HG03175 (cell line): ENCODE data around the gene ACTN1.

Experiments
- ATAC-seq: cut with Tn5 transposase; IDR thresholded peaks from one replicate; pipeline ENCODE4 v1.9.1; 2021; ENCODE audit warnings: mild to moderate bottlenecking, moderate library complexity; ENCODE audit not compliant: unreplicated experiment

Gene ACTN1

DNA sequence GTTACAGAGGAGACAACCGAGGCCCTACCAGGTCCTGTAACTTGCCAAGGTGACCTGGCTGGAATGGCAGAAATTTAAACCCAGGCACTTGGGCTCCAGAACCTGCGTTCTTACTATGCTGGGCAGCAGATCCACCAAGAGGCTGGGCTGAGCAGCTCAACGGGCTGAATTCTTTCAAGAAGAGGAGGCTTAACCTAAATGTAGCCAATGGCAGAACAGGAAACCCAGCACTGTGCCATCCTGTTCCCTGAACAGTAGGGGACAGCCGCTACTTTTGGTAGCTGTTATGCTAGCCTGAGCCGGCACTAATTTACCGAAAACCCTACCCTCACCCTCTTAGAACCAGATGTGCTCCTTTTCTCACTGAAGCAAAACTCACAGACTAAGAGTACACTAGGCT lies 86.1 kb downstream of the ACTN1 start:
- ATAC-seq: no peak

DNA sequence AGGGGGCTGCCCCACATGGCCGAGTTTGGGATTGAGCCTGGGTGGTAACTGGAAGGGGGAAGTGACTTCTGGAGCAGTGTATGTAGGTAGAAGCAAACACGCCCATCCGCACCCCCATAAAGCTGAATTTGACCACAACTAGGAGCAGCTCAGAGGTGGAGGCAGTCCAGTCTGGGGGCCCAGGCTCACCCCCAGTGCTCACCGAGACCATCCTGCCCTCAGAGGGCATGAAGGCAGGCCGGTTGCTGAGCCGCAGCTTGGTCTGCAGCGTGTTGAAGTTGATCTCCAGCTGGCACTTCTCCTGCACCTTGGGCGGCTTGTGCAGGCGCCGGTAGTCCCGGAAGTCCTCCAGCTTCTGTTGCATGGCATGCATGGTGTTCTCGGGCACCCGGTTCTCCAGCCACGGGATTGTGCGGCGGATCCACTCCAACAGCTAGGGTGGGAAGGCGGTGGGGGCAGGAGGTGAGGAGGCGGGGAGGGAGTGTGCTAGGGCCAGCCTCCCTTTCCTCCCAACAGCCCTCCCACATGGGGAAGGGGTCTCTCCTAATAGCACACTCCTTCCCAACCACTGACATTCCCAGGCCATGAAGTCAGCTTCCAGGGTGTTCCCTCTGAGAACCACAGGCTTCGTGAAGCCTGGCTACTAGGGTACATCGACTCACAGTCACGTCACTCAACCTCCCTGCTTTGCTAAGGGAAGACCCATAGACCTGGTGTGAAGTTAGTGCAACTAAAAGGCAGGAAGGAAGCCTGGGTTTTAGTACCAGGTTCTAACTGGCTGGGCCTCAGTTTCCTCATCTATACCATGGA lies 87.0 kb downstream of the ACTN1 start:
- ATAC-seq: no peak

DNA sequence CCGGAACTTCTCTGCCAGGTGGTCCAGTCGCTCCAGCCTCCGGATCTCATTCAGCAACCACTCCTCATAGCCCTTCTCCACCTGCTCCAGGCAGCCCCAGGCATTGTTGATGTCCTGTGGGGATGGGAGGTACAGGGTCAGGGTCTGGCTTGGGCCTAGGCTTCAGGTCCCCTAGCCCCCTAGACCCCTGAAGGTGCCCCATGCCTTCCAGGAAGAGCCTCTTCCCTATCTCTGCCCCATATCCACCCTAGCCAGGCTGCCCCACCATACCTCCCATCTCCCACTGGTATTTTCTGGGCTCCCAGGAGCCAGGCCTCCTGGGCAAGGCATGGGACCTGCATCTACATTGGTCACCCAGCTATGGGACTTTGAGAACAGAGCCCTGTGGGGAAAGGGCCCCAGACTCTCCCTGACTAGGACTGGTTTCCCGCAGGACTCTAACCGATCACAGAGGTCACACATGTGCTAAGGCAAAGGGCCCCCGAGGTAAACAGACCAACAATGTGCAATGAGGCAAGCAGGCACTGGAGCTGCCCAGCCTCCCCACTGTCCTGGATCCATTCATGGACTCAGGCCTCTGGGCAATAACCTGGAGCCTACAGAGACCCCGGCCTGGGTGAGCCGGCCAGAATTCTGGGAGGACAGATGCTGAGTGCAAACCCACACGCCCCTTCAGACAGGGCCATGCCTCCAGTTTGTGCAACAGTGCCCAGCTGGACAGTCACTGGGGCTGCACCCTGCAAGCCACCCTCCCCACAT lies 88.8 kb downstream of the ACTN1 start:
- no peak for ATAC-seq

DNA sequence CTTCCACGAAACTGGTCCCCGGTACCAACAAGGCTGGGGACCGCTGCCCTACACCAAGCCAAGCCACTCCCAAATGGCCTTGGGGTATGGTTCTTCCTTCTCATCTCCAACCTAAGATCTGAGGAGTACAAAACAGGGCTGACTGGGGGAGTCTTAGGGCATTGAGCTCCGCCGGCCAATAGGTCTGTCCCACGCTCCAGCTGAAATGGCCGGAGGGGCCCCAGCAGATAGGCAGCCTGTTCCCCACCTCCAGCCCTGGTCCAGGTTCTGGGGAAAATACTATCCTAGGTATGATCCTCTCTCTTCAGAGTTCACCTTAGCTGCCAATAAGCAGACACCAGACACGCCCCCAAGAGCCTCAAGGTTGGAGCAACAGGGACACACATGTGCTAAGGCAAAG lies 90.2 kb downstream of the ACTN1 start:
- ATAC-seq: no peak

DNA sequence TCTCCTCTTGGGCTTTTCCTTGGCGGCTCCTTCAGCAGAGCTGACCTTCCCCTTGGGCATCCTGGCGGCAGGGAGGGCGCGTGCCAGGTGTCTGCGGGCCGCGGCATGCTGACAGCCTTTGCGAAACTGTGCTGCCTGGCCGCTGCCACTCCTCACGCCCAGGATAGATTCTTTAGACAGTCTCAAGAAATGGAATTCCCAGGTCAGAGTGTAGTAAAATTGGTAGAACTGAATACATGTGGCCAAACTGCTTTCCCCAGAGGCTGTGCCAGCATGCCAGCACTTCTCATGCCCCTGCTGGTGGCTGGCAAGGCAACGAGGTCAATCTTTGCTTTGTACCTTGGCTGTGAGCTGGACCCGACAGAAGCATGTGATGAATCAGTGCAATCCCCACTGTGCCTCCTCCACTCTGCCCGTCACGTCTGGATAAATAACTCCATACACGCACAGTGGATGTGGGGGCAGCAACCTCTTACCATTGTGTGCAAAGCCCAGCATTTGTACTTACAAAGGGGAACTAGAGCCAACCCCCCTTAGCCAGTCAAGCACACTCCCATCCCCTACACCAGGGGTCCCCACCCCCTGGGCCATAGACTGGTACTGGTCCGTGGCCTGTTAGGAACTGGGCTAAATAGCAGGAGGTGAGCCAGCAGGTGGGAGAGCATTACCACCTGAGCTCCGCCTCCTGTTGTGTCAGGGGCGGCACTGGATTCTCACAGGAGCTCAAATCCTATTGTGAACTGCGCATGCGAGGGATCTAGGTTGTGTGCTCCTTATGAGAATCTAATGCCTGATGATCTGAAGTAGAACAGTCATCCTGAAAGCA lies 90.9 kb downstream of the ACTN1 start:
- no peak for ATAC-seq

DNA sequence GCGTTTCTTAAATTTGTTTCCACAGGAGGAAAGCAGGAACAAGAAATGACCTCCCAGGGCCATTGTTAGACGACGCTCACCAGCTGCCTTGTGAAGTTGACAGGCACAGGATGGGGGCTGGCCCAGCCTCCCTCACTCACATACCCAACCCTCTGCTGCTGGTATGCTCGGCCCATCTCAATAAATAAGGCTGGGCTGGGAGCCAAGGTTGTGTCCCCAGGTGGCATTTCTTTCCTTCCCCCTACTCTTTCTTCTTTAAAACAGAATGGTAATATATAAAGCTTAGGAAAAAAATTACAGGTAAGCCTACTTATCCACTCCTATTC lies 93.0 kb downstream of the ACTN1 start:
- no peak for ATAC-seq

DNA sequence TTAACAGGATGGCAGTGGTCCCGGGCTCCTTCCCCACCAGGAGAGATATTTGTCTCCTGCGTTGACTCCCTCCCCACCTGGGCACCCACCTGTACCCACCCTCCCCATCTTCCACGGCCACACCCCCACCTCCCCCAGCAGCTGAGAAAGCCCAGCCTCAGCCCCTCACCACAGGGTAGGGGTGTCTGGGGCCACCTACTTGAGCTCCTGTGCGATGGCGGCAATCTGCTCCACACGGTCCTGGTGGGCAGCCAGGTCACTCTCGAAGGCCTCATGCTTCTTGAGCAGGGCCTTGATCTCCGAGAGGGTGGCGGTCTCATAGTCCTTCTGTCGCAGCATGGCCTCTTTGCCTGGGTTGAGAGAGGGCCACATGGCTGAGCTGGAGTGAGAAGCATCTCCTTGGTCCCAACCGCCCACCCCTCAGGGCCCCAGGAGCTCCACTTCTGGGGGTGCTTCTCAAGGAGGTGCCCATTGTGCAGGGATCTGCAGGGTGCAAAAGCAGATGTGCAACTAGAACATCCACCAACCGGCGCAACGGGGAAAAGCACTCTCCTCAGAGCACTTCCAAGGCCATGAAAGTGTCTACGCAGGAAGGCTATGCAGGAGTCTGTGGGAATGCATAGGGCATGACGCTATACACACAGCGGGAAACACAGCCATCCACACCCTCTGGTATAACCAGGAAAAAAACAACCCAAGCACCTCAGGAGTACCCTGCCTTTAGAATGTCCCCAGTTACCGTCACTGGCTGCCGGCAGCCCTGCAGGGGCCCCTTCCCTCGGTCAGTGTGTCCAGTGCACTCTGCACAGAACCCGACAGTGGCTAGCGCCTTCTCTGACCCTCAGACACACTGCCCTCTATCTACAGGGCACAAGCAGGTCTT lies 93.6 kb downstream of the ACTN1 start:
- no peak for ATAC-seq

DNA sequence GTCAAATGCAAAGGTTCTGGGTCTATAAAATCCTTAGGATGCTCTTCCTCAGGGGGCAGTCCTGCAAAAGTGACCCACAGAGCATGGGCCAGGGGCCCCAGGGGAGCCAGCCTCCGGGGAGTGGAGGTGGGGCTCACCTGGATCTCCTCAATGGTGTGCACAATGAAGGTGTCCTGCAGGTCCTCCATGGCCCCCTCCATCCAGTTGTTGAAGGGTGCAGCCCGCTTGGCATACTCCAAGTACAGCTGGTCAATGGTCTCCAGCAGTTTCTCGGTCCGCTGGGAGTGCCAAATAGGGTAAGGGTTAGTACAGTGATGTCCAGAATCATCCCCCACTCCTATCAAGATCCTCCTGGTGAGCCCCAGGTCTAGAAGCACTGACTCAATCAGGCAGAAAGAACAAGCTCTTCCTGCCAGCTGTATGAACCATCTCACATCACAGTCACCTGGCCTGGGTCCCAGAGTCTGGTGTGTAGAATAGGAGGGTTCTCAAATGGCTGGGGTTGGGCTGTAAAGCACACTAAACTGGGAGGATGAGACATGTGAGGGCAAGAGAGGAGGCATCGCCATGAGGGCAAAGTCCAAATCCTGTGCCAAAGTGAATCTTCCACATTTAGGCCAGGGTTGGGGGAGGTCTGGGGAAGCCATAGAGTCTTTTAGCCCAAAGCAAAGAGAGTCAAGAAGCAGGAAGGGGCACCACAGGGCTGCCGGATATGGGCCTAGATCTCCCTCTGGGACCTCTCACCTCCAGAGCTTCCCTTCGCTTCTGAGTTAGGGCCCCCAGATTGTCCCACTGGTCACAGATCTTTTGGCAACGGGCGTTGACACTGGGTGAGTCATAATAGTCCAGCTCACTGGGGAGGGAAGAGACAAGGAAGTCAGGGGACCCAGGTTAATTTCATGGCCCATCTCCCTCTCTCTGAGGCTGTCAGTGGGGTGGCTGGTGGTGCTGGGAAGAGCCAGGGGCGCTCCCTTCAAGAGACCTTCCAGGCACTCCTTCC lies 94.8 kb downstream of the ACTN1 start:
- ATAC-seq: no peak

DNA sequence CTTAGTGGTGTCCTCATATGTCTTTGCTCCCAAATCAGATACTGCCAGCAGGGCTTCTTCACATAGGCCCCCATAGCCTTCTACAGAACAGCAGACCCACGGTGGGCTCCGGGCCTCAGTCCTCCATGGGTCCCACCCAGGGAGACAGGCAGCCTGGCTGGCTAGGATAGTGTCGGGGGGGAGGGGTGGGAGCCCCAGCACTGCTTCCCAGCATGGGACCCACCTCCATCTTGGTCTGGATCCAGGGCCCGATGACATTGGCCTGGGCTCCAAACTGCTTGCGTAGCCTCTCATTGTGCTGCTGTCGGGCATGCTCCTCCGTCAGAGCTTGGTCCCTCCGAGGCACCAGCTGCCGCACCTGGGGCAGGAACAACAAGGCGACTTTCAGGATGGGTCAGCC lies 96.9 kb downstream of the ACTN1 start:
- no peak for ATAC-seq

DNA sequence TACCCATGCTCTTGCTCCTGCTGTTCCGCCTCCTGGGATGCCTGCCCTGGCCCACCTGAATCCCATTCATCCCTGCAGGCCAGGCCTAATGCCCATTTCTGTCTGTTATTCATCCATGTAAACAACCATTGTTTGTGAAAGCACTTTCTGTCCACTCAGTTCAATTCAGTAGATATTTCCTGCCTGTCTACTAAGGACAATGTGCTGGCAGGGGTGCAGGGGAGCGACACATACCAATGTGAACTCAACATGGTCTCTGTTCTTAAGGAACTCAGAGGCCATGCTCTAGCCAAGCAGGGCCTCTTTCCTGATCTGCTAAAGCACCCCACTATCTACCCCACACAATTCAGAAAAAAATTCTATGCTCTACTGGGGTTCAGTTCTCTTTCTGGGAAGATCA lies 97.7 kb downstream of the ACTN1 start:
- ATAC-seq: no peak

DNA sequence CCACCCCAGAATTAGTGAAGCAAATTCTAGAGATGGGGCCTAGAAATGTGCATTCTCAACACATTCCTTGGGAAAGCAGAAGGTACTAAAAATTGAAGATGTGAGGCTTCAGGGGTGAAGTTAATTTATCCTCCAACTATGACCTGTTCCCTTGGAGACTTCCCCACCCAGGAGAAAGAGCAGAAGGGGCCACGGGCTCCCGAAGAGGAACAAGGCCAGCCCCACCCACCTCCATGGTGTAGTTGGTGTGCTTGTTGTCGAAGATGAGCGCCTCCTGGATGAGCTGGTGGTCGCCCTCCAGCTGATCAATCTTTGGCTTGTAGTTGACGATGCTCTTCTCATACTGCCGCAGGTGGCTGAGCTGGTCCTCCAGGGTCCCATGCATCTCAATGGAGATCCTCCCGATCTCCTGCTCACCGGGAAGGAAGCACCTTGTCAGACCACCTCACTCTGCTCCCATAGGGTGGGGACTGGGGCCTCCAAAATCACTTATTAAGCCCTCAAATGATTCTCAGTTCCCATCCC lies 98.5 kb downstream of the ACTN1 start:
- no peak for ATAC-seq

DNA sequence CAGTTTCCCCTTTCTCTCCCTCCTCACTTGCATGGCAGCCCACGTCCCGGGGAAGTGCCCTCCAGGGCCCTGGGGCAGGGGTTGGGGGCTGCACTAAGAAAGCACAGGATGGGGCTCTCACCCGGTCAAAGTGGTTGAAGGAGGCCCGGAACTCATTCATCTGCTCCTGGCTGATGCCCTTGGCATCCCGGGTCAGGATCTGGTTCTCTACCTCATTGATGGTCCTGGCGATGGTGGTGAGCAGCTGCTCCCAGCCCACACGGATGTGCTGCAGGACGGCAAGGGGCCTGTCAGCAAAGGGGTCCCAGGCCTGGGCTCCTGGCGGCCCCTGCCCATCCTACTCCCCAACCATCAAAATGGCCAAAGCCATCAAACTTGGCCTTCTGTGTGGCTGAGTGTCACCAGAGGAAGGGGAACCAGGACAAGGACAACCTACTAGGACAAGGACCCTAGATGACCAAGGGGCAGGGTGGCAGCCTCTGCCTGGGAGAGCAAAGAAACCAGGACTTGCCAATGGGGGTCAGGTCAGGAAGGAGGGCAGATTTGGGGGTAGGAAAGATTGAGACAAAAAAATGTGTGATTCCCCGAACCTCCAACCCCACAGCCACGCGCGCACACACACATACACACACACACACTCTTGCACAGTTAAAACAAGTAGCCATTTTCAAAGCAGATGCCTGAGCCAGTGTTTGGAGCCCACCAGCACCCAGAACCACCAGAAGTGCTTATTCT lies 99.1 kb downstream of the ACTN1 start:
- no peak for ATAC-seq

DNA sequence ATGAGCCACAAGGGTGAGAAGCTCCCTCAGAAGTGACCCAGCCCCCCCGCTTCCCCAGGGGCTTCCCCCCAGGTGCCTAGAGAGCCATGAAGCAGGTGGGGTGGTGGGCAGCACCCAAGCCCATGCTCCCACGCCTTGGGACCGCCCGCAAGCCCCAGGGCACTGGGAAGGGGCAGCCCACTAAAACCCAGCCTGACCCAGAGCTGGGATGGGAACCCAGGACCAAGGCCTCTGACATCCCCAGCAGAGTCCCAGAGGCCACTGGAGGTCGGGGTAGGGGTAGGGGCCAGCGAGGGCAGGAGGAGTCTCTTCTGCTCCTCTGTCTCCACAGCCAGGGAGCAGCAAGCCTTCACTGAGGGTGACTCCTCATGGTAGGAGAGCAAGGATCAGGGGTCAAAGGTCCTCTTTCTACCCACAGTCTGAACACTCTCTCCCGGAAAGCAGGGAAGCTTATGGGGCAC lies 99.8 kb downstream of the ACTN1 start:
- no peak for ATAC-seq

DNA sequence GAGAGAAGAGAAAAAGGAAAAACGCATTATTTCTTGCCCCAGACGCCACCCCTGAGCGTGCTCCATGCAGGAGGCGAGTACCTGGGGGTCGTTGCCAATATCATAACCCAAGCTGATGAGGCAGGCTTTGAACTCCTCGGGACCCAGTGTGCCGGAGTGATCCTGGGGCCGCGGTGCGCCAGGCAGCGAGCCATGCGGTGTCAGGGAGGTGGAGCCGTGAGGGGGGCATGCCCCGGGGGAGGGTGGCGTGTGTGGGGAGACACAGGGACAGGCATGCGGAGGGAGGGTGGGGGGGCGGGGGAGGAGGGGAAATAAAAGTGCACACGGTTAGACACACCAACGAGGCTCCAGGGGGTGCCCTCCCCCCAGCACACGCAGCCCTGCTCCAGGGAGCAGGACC lies 100.2 kb downstream of the ACTN1 start:
- no peak for ATAC-seq

DNA sequence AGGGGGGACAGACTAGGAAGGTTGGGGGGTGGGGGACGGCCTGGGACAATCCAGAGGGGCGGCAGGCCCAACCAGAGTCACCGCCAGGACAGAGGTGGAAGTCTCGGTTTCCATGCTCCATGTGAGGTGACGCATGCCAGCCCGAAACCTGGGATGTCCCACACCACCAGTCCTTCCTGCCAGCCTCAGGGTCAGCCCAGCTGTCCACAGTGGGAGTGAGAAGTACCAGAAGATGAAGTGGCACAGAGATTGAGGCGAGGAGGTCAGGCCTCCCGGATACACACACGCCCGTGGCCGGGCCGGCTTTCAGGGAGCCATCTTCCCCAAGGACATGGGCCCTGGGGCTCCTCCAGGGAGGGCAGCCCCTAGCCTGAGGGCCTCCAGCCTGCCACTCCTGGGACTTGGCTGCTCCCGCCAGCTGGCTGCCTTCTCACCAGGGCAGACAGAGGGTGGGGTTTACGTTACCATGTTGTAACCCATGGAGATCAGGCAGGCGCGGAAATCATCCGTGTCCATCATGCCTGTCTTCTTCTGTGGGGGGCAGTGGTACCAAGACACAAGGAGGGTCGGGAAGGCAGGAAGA lies 101.0 kb downstream of the ACTN1 start:
- ATAC-seq: no peak

DNA sequence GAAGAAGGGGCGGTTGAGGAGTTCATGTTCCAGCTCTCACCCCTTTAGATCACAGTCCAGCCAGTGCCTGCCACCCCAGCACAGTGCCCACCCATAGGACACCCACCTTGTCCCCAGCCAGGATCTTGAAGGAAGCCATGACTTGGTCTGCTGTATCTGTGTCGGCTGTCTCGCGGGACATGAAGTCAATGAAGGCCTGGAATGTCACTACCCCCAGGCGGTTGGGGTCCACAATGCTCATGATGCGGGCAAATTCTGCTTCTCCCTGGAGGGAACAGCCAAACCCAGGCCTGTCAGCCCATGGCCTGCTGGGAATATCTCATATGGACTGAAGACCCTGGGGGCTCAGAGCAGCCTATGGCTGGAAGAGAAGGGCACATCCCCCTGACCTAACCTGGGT lies 102.1 kb downstream of the ACTN1 start:
- ATAC-seq: no peak

DNA sequence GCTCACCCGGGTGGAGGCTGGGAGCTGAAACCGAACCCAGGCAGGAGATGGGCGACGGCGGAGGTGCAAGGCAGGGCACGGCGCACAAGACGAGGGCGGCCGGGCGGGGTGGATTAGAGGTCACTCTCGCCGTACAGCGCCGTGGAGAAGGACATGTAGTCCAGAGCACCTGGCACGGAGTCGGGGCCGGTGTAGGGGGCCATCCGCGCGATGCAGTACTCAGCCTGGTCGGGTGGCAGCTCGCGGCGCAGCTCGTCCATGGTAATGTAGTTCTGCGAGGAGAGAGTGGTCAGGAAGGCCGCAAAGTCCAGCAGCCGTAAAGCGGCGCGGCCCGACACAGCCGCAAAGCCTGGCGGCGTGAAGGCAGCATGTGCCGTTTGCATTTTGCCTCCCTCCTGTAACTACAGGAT lies 104.4 kb downstream of the ACTN1 start:
- ATAC-seq: no peak

DNA sequence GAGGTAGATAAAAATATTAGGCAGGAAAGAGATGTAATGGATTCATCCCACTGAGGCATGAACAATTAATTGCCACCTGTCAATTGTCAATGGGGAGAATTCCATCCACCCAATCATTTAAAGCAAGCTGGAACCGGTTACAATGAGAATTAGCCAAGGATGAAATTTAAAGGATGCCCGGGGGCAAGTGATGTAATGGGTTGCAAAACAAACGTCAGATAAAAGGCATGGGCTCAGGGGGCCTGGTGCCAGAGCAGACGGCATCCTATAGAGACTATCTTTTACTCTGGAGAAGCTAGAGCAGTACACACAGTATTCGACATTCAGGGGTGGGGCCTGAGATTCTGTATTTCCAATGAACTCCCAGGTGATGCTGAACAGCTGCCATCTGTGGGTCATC lies 105.7 kb downstream of the ACTN1 start:
- no peak for ATAC-seq
